ENCODE results near the gene PRPSAP2.
"Not testable (repeated sequence)": the region's sequence is repeated elsewhere in the genome, so short reads cannot be mapped to it uniquely, and the experiment has no call there.

PRPSAP2 gene

GRCh38 chr17:18891541-18891940 lies 33.6 kb downstream of the PRPSAP2 start:
- no peak for DNase-seq

- DNase-seq = no peak
Measured at GRCh38 chr17:18896146-18896545, 38.2 kb downstream of the PRPSAP2 start.

GRCh38 chr17:18896947-18897346 lies 39.0 kb downstream of the PRPSAP2 start:
- no peak for DNase-seq

- DNase-seq = no peak
Measured at GRCh38 chr17:18904482-18904881, 46.6 kb downstream of the PRPSAP2 start.

- DNase-seq = no peak
Measured at GRCh38 chr17:18905226-18905625, 47.3 kb downstream of the PRPSAP2 start.

GRCh38 chr17:18910326-18910725 lies 52.4 kb downstream of the PRPSAP2 start:
- DNase-seq = no peak

GRCh38 chr17:18910881-18911280 lies 53.0 kb downstream of the PRPSAP2 start:
- DNase-seq = no peak

- DNase-seq = no peak
Measured at GRCh38 chr17:18916816-18917500, 59.0 kb downstream of the PRPSAP2 start.

- DNase-seq = no peak
Measured at GRCh38 chr17:18917506-18918032, 59.6 kb downstream of the PRPSAP2 start.

- DNase-seq = no peak
Measured at GRCh38 chr17:18919963-18920362, 62.0 kb downstream of the PRPSAP2 start.

- DNase-seq = peak; percentile 12
Measured at GRCh38 chr17:18920911-18921441, 63.0 kb downstream of the PRPSAP2 start.

- DNase-seq = no peak
Measured at GRCh38 chr17:18921485-18921884, 63.6 kb downstream of the PRPSAP2 start.

- DNase-seq = no peak
Measured at GRCh38 chr17:18921912-18922451, 64.1 kb downstream of the PRPSAP2 start.

- DNase-seq = not testable (repeated sequence)
Measured at GRCh38 chr17:18922596-18922995, 64.7 kb downstream of the PRPSAP2 start.

- DNase-seq = no peak
Measured at GRCh38 chr17:18925187-18925586, 67.3 kb downstream of the PRPSAP2 start.

GRCh38 chr17:18928628-18929125 lies 70.7 kb downstream of the PRPSAP2 start:
- peak; percentile 13 for DNase-seq

GRCh38 chr17:18932360-18933055 lies 74.6 kb downstream of the PRPSAP2 start:
- peak; percentile 23 for DNase-seq

- peak; percentile 17 for DNase-seq
Measured at GRCh38 chr17:18933102-18934058, 75.4 kb downstream of the PRPSAP2 start.

- no peak for DNase-seq
Measured at GRCh38 chr17:18937981-18938691, 80.2 kb downstream of the PRPSAP2 start.

GRCh38 chr17:18938692-18939023 lies 80.7 kb downstream of the PRPSAP2 start:
- no peak for DNase-seq

GRCh38 chr17:18944646-18945045 lies 86.7 kb downstream of the PRPSAP2 start:
- no peak for DNase-seq

GRCh38 chr17:18946536-18946935 lies 88.6 kb downstream of the PRPSAP2 start:
- no peak for DNase-seq

All from CD4-positive, alpha-beta T cell treated with Interleukin-10 for 1 hour (primary cell).